ENCODE measurements around the gene PHLDB1. TPM values are rescaled to one million over a fixed set of nuclear protein-coding genes. Genes with fewer than 3 reads are reported as not detected.
A peak's percentile ranks its signal among the peaks of the same experiment; 100 is the strongest.
"Not testable (repeated sequence)": the region's sequence is repeated elsewhere in the genome, so short reads cannot be mapped to it uniquely, and the experiment has no call there.

PHLDB1 gene
- total and polyA plus RNA-seq, 7 experiments from 2014 or later, result 0.39 to 4.9 (median 2.0) TPM

DNA sequence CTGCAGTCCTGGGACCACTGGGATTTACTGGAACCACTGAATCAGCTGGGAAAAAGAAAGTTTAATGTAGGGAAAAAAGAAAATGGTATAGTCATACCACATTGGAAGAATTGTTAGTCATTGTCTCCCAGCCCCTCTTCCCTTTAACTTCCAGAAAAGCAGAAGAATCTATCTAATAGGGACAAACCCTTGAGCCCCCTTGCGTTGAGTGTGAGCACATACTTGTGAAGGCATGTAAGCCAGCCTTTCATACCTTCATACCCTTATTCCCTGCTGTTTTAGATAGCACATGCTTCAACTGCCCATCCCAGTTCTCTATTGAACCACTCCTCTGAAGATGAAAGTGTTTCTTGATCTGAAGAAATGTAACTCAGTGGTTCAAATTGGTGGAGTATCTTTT lies 65.4 kb downstream of the PHLDB1 start:
- H3K4me3 ChIP-seq (ENCODE audit: low read length), result no peak overlapping the region
- ATAC-seq, result no peak

DNA sequence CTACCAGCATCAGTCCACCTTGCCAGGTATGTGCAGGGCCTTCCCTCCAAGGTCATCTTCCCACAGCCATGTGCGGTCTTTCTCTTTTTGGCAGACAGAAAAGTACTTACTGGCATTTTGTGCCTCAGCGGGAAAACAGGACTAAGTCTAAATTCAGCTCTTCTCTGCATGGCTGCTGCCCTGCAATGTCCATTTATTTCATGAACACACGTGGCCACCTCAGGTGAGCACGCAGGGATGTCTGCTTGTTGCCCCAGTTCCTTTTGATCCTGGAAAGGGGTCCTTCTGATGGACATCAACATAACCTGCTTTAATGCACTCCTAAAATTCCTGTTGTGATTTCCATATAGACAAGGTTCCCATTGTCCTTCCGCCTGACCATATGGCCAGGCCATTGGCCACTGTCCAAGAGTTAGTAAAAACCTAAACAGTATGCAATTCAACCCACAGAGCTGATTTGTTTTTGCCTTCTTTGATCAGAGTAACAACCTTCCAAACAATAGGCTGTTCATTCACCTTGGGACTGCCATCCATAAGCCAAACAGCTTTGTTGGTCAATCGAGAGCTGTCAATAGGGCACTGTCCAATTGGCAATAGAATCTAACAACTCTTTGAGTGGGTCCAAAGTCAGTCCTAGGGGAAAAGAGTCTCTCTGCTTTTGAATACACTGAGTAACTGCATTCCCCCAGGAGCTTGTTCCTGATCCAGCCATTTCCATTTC lies 66.1 kb downstream of the PHLDB1 start:
- POLR2A ChIA-PET, result interaction anchor here (0.6 to 0.8 kb wide), 2 partner anchors 96 to 658 kb away, joined by 3 to 4 read pairs; no protein-coding TSS in a partner anchor
- H3K27ac Mint-ChIP-seq, result no peak overlapping the region
- H3K27me3 ChIP-seq (ENCODE audit: control insufficient read depth in 2 of 2, insufficient read depth in 2 of 2, low read length in 2 of 2), result no peaks in the 10 kb centered on the region
- intact Hi-C loops (cut with micrococcal nuclease), result no loop called here
- CTCF ChIA-PET, result no interaction called here
- no peaks in the 10 kb centered on the region for H3K4me1 Mint-ChIP-seq
- H3K27ac ChIP-seq (ENCODE audit: low read depth, low read length), result no peak overlapping the region
- H3K4me1 ChIP-seq (ENCODE audit: control insufficient read depth in 2 of 2, insufficient read depth in 2 of 2, low read length in 2 of 2), result no peaks in the 10 kb centered on the region
- H3K9me3 Mint-ChIP-seq, result peaks cover 4 to 41% (median 9%) of the 10 kb centered on the region in 11 donors
- H3K4me3 ChIP-seq (ENCODE audit: low read length), result no peak overlapping the region
- no peak for DNase-seq
- peaks cover 0 to 46% (median 0%) of the 10 kb centered on the region in 5 donors for H3K27me3 Mint-ChIP-seq
- H3K36me3 ChIP-seq (ENCODE audit: control insufficient read depth in 2 of 3, insufficient read depth in 3 of 3, low read length in 3 of 3), result no peaks in the 10 kb centered on the region
- no peak for ATAC-seq
- peaks cover 0 to 7% (median 3%) of the 10 kb centered on the region in 5 donors for H3K36me3 Mint-ChIP-seq
- no peaks in the 10 kb centered on the region for H3K9me3 ChIP-seq (ENCODE audit: control insufficient read depth in 2 of 3, low read length in 3 of 3)
- H3K4me3 Mint-ChIP-seq, result no peak overlapping the region

More for the DNA sequence above, 65.4 kb downstream of the PHLDB1 start:
- Histone ChIP-seq H3K27me3 (ENCODE audit: control insufficient read depth in 2 of 2, insufficient read depth in 2 of 2, low read length in 2 of 2) (no peaks in the 10 kb centered on the region), H3K27ac (ENCODE audit: low read depth, low read length) (no peak overlapping the region), H3K9me3 (ENCODE audit: control insufficient read depth in 2 of 3, low read length in 3 of 3) (no peaks in the 10 kb centered on the region), H3K36me3 (ENCODE audit: control insufficient read depth in 2 of 3, insufficient read depth in 3 of 3, low read length in 3 of 3) (no peaks in the 10 kb centered on the region), H3K4me1 (ENCODE audit: control insufficient read depth in 2 of 2, insufficient read depth in 2 of 2, low read length in 2 of 2) (no peaks in the 10 kb centered on the region)
- ChIA-PET CTCF (no interaction called here), POLR2A (no interaction called here)
- intact Hi-C loops (cut with micrococcal nuclease), result no loop called here
- Mint-ChIP-seq H3K36me3 (peaks cover 0 to 7% (median 3%) of the 10 kb centered on the region in 5 donors), H3K27me3 (peaks cover 0 to 50% (median 0%) of the 10 kb centered on the region in 5 donors), H3K27ac (no peak overlapping the region), H3K9me3 (peaks cover 4 to 41% (median 9%) of the 10 kb centered on the region in 11 donors), H3K4me1 (no peaks in the 10 kb centered on the region), H3K4me3 (no peak overlapping the region)
- no peak for DNase-seq

DNA sequence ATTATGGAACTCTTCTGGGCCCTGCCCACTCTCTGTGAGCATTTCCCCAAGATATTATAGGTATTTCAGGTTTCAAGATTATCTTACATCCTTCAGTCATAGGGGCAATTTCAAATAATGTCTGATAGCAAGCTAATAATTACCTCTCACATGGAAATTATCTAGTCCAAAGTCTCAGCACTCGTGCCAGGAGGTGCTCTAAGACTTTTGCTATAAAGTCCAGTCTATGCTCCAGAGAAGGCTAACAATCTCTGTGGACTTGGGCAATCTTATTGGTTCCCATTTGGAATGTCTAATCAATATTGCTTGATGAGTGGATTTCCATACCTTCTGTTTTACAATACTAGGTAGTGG lies 66.6 kb downstream of the PHLDB1 start:
- Histone ChIP-seq H3K27ac (ENCODE audit: low read depth, low read length) (no peak overlapping the region), H3K4me3 (ENCODE audit: low read length) (no peak overlapping the region), H3K36me3 (ENCODE audit: control insufficient read depth in 2 of 3, insufficient read depth in 3 of 3, low read length in 3 of 3) (no peaks in the 10 kb centered on the region), H3K4me1 (ENCODE audit: control insufficient read depth in 2 of 2, insufficient read depth in 2 of 2, low read length in 2 of 2) (no peaks in the 10 kb centered on the region), H3K9me3 (ENCODE audit: control insufficient read depth in 2 of 3, low read length in 3 of 3) (no peaks in the 10 kb centered on the region), H3K27me3 (ENCODE audit: control insufficient read depth in 2 of 2, insufficient read depth in 2 of 2, low read length in 2 of 2) (no peaks in the 10 kb centered on the region)
- Mint-ChIP-seq H3K4me3 (no peak overlapping the region), H3K27ac (no peak overlapping the region), H3K36me3 (peaks cover 0 to 7% (median 3%) of the 10 kb centered on the region in 5 donors), H3K9me3 (peaks cover 4 to 41% (median 9%) of the 10 kb centered on the region in 11 donors), H3K27me3 (peaks cover 0 to 41% (median 0%) of the 10 kb centered on the region in 5 donors), H3K4me1 (no peaks in the 10 kb centered on the region)
- no peak for DNase-seq
- no peak for ATAC-seq
- POLR2A ChIA-PET, result interaction anchor here (0.8 kb wide), 1 partner anchor 95 kb away, joined by 4 read pairs; no protein-coding TSS in a partner anchor
- intact Hi-C loops (cut with micrococcal nuclease), result no loop called here
- CTCF ChIA-PET, result no interaction called here

DNA sequence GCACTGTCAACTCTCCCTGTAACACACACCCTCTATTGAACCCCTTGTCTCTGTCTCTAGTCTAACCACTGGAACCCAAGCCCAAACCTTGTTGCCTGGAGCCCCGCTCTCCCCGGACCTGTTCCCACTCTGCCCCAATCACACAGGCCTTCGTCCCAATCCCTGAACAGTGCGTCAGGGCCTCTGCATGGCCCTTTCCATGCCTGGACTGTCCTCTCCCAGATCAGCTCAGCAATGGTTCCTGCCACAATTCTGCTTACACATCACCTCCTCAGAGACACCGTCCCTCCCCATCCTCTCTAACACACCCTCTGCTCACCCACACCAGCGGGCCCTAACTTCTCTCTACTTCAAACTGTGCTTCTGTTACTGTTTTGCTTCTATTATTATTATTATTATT lies 70.6 kb downstream of the PHLDB1 start:
- Histone ChIP-seq H3K27me3 (ENCODE audit: control insufficient read depth in 2 of 2, insufficient read depth in 2 of 2, low read length in 2 of 2) (no peaks in the 10 kb centered on the region), H3K27ac (ENCODE audit: low read depth, low read length) (no peak overlapping the region), H3K4me3 (ENCODE audit: low read length) (no peak overlapping the region), H3K9me3 (ENCODE audit: control insufficient read depth in 2 of 3, low read length in 3 of 3) (no peaks in the 10 kb centered on the region), H3K4me1 (ENCODE audit: control insufficient read depth in 2 of 2, insufficient read depth in 2 of 2, low read length in 2 of 2) (no peaks in the 10 kb centered on the region), H3K36me3 (ENCODE audit: control insufficient read depth in 2 of 3, insufficient read depth in 3 of 3, low read length in 3 of 3) (no peaks in the 10 kb centered on the region)
- intact Hi-C loops (cut with micrococcal nuclease), result no loop called here
- CTCF ChIA-PET, result interaction anchor here (0.7 kb wide), 1 partner anchor 613 kb away, joined by 3 read pairs; no protein-coding TSS in a partner anchor
- DNase-seq, result no peak
- ATAC-seq, result no peak
- no peaks in the 10 kb centered on the region for H3K36me3 Mint-ChIP-seq
- H3K4me3 Mint-ChIP-seq, result no peak overlapping the region
- peak overlapping the region in 2 of 9 donors; percentile 2 to 70 for H3K27ac Mint-ChIP-seq
- H3K27me3 Mint-ChIP-seq, result peaks cover 0 to 25% (median 0%) of the 10 kb centered on the region in 5 donors
- POLR2A ChIA-PET, result no interaction called here
- H3K9me3 Mint-ChIP-seq, result peaks cover 0 to 16% (median 2%) of the 10 kb centered on the region in 11 donors
- peaks cover 0 to 2% (median 0%) of the 10 kb centered on the region in 7 donors for H3K4me1 Mint-ChIP-seq

DNA sequence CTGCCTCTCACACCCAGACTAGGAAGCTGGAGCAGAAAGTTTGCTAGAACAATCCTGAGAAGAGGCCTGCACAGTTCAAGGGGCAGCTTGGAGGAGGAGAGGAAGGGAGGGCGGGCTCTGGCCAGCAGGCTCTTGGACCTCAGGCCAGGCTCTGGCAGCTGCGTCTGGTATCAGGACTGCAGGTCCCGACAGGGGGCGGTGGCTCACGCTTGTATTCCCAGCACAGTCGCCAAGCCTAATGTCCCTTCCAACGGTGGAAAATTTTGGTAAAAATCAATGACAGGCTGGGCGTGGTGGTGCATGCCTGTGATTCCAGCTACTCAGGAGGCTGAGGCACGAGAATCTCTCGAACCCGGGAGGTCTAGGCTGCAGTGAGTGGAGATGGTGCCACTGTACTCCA lies 71.5 kb downstream of the PHLDB1 start:
- H3K27ac ChIP-seq (ENCODE audit: low read depth, low read length); ATAC-seq; H3K4me3 ChIP-seq (ENCODE audit: low read length); H3K36me3 Mint-ChIP-seq; H3K4me3 Mint-ChIP-seq; H3K27ac Mint-ChIP-seq; DNase-seq; H3K9me3 ChIP-seq (ENCODE audit: control insufficient read depth in 2 of 3, low read length in 3 of 3); H3K36me3 ChIP-seq (ENCODE audit: control insufficient read depth in 2 of 3, insufficient read depth in 3 of 3, low read length in 3 of 3); H3K4me1 ChIP-seq (ENCODE audit: control insufficient read depth in 2 of 2, insufficient read depth in 2 of 2, low read length in 2 of 2); intact Hi-C loops (cut with micrococcal nuclease); H3K27me3 ChIP-seq (ENCODE audit: control insufficient read depth in 2 of 2, insufficient read depth in 2 of 2, low read length in 2 of 2); POLR2A ChIA-PET; H3K4me1 Mint-ChIP-seq: not testable (repeated sequence)
- H3K9me3 Mint-ChIP-seq, result peaks cover 0 to 16% (median 2%) of the 10 kb centered on the region in 11 donors
- CTCF ChIA-PET, result interaction anchor here (0.7 kb wide), 1 partner anchor 612 kb away, joined by 3 read pairs; no protein-coding TSS in a partner anchor
- H3K27me3 Mint-ChIP-seq, result peaks cover 0 to 24% (median 0%) of the 10 kb centered on the region in 5 donors

DNA sequence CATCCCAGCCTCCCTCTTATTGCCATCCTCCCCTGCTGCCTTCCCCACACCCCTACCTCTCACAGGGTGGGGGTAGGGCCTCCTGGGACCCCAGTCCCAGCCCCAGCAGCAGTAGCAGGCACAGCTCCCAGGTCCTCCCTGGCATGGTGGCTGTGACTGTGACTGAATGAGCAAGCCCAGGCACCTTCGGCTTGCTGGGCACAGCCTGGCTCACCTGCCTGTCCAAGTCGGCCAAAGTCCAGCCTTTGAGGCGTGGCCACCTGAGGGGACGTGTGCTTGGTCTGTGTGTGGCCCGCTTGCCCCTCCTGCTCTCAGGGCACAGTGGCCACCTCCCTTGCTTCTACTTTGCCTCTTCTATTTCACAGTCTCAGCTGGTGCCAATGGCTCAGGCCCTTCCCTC lies 72.1 kb downstream of the PHLDB1 start, which contains the start of gene TREH:
TSS of gene TREH (minus strand) at position 168 of the 400 bp plus-strand sequence. CDS start at position 145, 23 bp downstream.
- CTCF ChIA-PET, result no interaction called here
- no peaks in the 10 kb centered on the region for H3K4me1 ChIP-seq (ENCODE audit: control insufficient read depth in 2 of 2, insufficient read depth in 2 of 2, low read length in 2 of 2)
- peaks cover 0 to 5% (median 0%) of the 10 kb centered on the region in 7 donors for H3K4me1 Mint-ChIP-seq
- no peak within 1 kb of the TSS for H3K4me3 Mint-ChIP-seq
- no peaks in the 10 kb centered on the region for H3K27me3 ChIP-seq (ENCODE audit: control insufficient read depth in 2 of 2, insufficient read depth in 2 of 2, low read length in 2 of 2)
- no peaks in the 10 kb centered on the region for H3K9me3 ChIP-seq (ENCODE audit: control insufficient read depth in 2 of 3, low read length in 3 of 3)
- no peak within 1 kb of the TSS for H3K4me3 ChIP-seq (ENCODE audit: low read length)
- no peak within 1 kb of the TSS for H3K27ac Mint-ChIP-seq
- POLR2A ChIA-PET, result interaction anchor here (0.6 kb wide), 1 partner anchor 31 kb away, joined by 3 read pairs; no protein-coding TSS in a partner anchor
- peaks cover 0 to 16% (median 2%) of the 10 kb centered on the region in 11 donors for H3K9me3 Mint-ChIP-seq
- H3K27me3 Mint-ChIP-seq, result peaks cover 0 to 22% (median 0%) of the 10 kb centered on the region in 5 donors
- H3K36me3 ChIP-seq (ENCODE audit: control insufficient read depth in 2 of 3, insufficient read depth in 3 of 3, low read length in 3 of 3), result no peaks in the 10 kb centered on the region
- intact Hi-C loops (cut with micrococcal nuclease), result no loop called here
- no peaks in the 10 kb centered on the region for H3K36me3 Mint-ChIP-seq
- H3K27ac ChIP-seq (ENCODE audit: low read depth, low read length), result no peak within 1 kb of the TSS
- no peak for DNase-seq
- ATAC-seq, result no peak

Data from naive thymus-derived CD4-positive, alpha-beta T cell (primary cell).